Naive B cell (primary cell): ENCODE results near the gene ONECUT2. TPM values are rescaled to one million over a fixed set of nuclear protein-coding genes. Genes with fewer than 3 reads are reported as not detected.
"Not testable (repeated sequence)": the region's sequence is repeated elsewhere in the genome, so short reads cannot be mapped to it uniquely, and the experiment has no call there.

Source experiments
- ATAC-seq, 2 donors: fragments of 150-1000 bp; cut with Tn5 transposase; 2 replicates each; pipeline ENCODE4 v1.10.0; 2021; ENCODE audit warnings: low read depth in 2 of 2, mild to moderate bottlenecking in 2 of 2, moderate library complexity in 2 of 2
- DNase-seq: peaks from one replicate; pipeline ENCODE4 v3.0.0; 2022
- H3K27ac Mint-ChIP-seq, 6 donors: one replicate each; pipeline ENCODE4 v1.8.0; 2020 to 2022; ENCODE audit warnings: mild to moderate bottlenecking in 6 of 6, mixed read lengths in 6 of 6, moderate library complexity in 5 of 6, inconsistent platforms in 2 of 6
- H3K27me3 Mint-ChIP-seq, 3 donors: one replicate each; pipeline ENCODE4 v1.8.0; 2021 to 2022; ENCODE audit warnings: mixed read lengths in 3 of 3, mild to moderate bottlenecking in 1 of 3
- H3K36me3 Mint-ChIP-seq, 2 donors: one replicate each; pipeline ENCODE4 v1.8.0; 2020 to 2022; ENCODE audit warnings: mixed read lengths in 2 of 2, inconsistent platforms in 1 of 2, mild to moderate bottlenecking in 1 of 2
- H3K4me1 Mint-ChIP-seq, 3 donors: one replicate each; pipeline ENCODE4 v1.8.0; 2020 to 2022; ENCODE audit warnings: mixed read lengths in 3 of 3, inconsistent platforms in 1 of 3, mild to moderate bottlenecking in 1 of 3, moderate library complexity in 1 of 3
- H3K4me3 Mint-ChIP-seq, 8 donors: one replicate each; pipeline ENCODE4 v1.8.0; 2020 to 2022; ENCODE audit warnings: mild to moderate bottlenecking in 8 of 8, mixed read lengths in 8 of 8, moderate library complexity in 8 of 8, inconsistent platforms in 2 of 8
- H3K9me3 Mint-ChIP-seq, 7 donors: one replicate each; pipeline ENCODE4 v1.8.0; 2020 to 2022; ENCODE audit warnings: mixed read lengths in 7 of 7, mild to moderate bottlenecking in 5 of 7, inconsistent platforms in 2 of 7, moderate library complexity in 1 of 7
- polyA plus RNA-seq, 6 donors: library from polyadenylated mRNA; unstranded; fragments of 300-500 nt; fragmentation: Illumina TruSeq; gene quantifications; one replicate each; pipeline ENCODE4 v1.2.3, GENCODE V29; 2021; ENCODE audit warnings: low read depth in 6 of 6

The ONECUT2 gene
- not detected for polyA plus RNA-seq

GRCh38 chr18:57434536-57435494, at the start of gene ONECUT2:
Gene ONECUT2 (plus strand): TSS chr18:57435374. CDS start chr18:57435717, 343 bp downstream.
- Mint-ChIP-seq H3K27me3 (peaks cover 69 to 90% (median 87%) of the 10 kb centered on the region in 3 donors), H3K4me1 (peaks cover 25 to 57% (median 53%) of the 10 kb centered on the region in 3 donors), H3K9me3 (peaks cover 5 to 43% (median 23%) of the 10 kb centered on the region in 7 donors), H3K27ac (peak within 1 kb of the TSS in 4 of 6 donors; percentile 75 to 93 (median 90)), H3K4me3 (peak within 1 kb of the TSS; percentile 76 to 84 (median 78)), H3K36me3 (peaks cover 5 to 31% of the 10 kb centered on the region in 2 donors)
- DNase-seq (peak; percentile 55), ATAC-seq (peak; percentile 86)

- Mint-ChIP-seq H3K4me1 (no peaks in the 10 kb centered on the region), H3K4me3 (no peak overlapping the region), H3K9me3 (peaks cover 0 to 10% (median 2%) of the 10 kb centered on the region in 7 donors), H3K36me3 (no peaks in the 10 kb centered on the region), H3K27me3 (peaks cover 30 to 49% (median 44%) of the 10 kb centered on the region in 3 donors), H3K27ac (no peak overlapping the region)
- ATAC-seq (no peak), DNase-seq (no peak)
Measured at GRCh38 chr18:57389271-57389670, 45.9 kb upstream of the ONECUT2 start.

GRCh38 chr18:57390044-57390443, 45.1 kb upstream of the ONECUT2 start:
- H3K4me1 Mint-ChIP-seq = no peaks in the 10 kb centered on the region
- no peak overlapping the region for H3K4me3 Mint-ChIP-seq
- peaks cover 30 to 50% (median 44%) of the 10 kb centered on the region in 3 donors for H3K27me3 Mint-ChIP-seq
- peaks cover 2 to 15% (median 6%) of the 10 kb centered on the region in 7 donors for H3K9me3 Mint-ChIP-seq
- DNase-seq (no peak), ATAC-seq (no peak)
- no peak overlapping the region for H3K27ac Mint-ChIP-seq
- H3K36me3 Mint-ChIP-seq = no peaks in the 10 kb centered on the region

GRCh38 chr18:57394749-57395148, 40.4 kb upstream of the ONECUT2 start:
- not testable (repeated sequence) for DNase-seq, H3K4me3 Mint-ChIP-seq, ATAC-seq, H3K4me1 Mint-ChIP-seq
- Mint-ChIP-seq H3K9me3 (peaks cover 10 to 32% (median 19%) of the 10 kb centered on the region in 7 donors), H3K36me3 (peaks cover 0 to 13% of the 10 kb centered on the region in 2 donors), H3K27ac (peak overlapping the region in 1 of 6 donors; percentile 45), H3K27me3 (peaks cover 23 to 42% (median 38%) of the 10 kb centered on the region in 3 donors)

- H3K27ac Mint-ChIP-seq, H3K4me3 Mint-ChIP-seq, DNase-seq, ATAC-seq, H3K4me1 Mint-ChIP-seq: not testable (repeated sequence)
- Mint-ChIP-seq H3K9me3 (peaks cover 10 to 32% (median 19%) of the 10 kb centered on the region in 7 donors), H3K36me3 (peaks cover 0 to 13% of the 10 kb centered on the region in 2 donors), H3K27me3 (peaks cover 20 to 34% (median 21%) of the 10 kb centered on the region in 3 donors)
Measured at GRCh38 chr18:57396831-57397230, 38.3 kb upstream of the ONECUT2 start.

- ATAC-seq (no peak), DNase-seq (no peak)
- Mint-ChIP-seq H3K9me3 (peaks cover 10 to 29% (median 19%) of the 10 kb centered on the region in 7 donors), H3K36me3 (peaks cover 0 to 13% of the 10 kb centered on the region in 2 donors), H3K27me3 (peaks cover 15 to 34% (median 24%) of the 10 kb centered on the region in 3 donors), H3K4me3 (no peak overlapping the region), H3K27ac (no peak overlapping the region), H3K4me1 (no peaks in the 10 kb centered on the region)
Measured at GRCh38 chr18:57397440-57398132, 37.6 kb upstream of the ONECUT2 start.

- ATAC-seq = no peak
Measured at GRCh38 chr18:57404345-57404744, 30.8 kb upstream of the ONECUT2 start.

GRCh38 chr18:57409650-57410049, 25.5 kb upstream of the ONECUT2 start:
- H3K4me1 Mint-ChIP-seq = no peaks in the 10 kb centered on the region
- H3K27ac Mint-ChIP-seq = no peak overlapping the region
- ATAC-seq (no peak), DNase-seq (no peak)
- no peak overlapping the region for H3K4me3 Mint-ChIP-seq
- H3K36me3 Mint-ChIP-seq = no peaks in the 10 kb centered on the region
- peaks cover 0 to 22% (median 10%) of the 10 kb centered on the region in 7 donors for H3K9me3 Mint-ChIP-seq
- peaks cover 31 to 35% (median 35%) of the 10 kb centered on the region in 3 donors for H3K27me3 Mint-ChIP-seq

More at GRCh38 chr18:57404345-57404744, 30.8 kb upstream of the ONECUT2 start:
- H3K4me3 Mint-ChIP-seq = no peak overlapping the region
- DNase-seq = no peak
- peaks cover 0 to 18% (median 7%) of the 10 kb centered on the region in 7 donors for H3K9me3 Mint-ChIP-seq
- H3K27ac Mint-ChIP-seq = no peak overlapping the region
- H3K36me3 Mint-ChIP-seq = no peaks in the 10 kb centered on the region
- peaks cover 27 to 36% (median 33%) of the 10 kb centered on the region in 3 donors for H3K27me3 Mint-ChIP-seq
- H3K4me1 Mint-ChIP-seq = no peaks in the 10 kb centered on the region

- Mint-ChIP-seq H3K9me3 (peaks cover 5 to 22% (median 13%) of the 10 kb centered on the region in 7 donors), H3K4me3 (peak overlapping the region in 1 of 8 donors; percentile 44), H3K27me3 (peaks cover 36 to 43% (median 43%) of the 10 kb centered on the region in 3 donors), H3K36me3 (no peaks in the 10 kb centered on the region), H3K4me1 (no peaks in the 10 kb centered on the region), H3K27ac (peak overlapping the region in 1 of 6 donors; percentile 6)
- DNase-seq = no peak
- no peak for ATAC-seq
Measured at GRCh38 chr18:57410749-57411148, 24.4 kb upstream of the ONECUT2 start.

GRCh38 chr18:57416542-57416941, 18.6 kb upstream of the ONECUT2 start:
- ATAC-seq (no peak), DNase-seq (no peak)
- no peak overlapping the region for H3K27ac Mint-ChIP-seq
- no peaks in the 10 kb centered on the region for H3K36me3 Mint-ChIP-seq
- peaks cover 5 to 14% (median 10%) of the 10 kb centered on the region in 7 donors for H3K9me3 Mint-ChIP-seq
- peaks cover 37 to 44% (median 40%) of the 10 kb centered on the region in 3 donors for H3K27me3 Mint-ChIP-seq
- H3K4me1 Mint-ChIP-seq = no peaks in the 10 kb centered on the region
- no peak overlapping the region for H3K4me3 Mint-ChIP-seq

GRCh38 chr18:57422313-57422872, 12.8 kb upstream of the ONECUT2 start:
- Mint-ChIP-seq H3K36me3 (no peaks in the 10 kb centered on the region), H3K27ac (no peak overlapping the region), H3K9me3 (peaks cover 3 to 50% (median 20%) of the 10 kb centered on the region in 7 donors), H3K4me3 (no peak overlapping the region), H3K27me3 (peaks cover 50 to 61% (median 53%) of the 10 kb centered on the region in 3 donors), H3K4me1 (peaks cover 0 to 2% (median 0%) of the 10 kb centered on the region in 3 donors)
- no peak for ATAC-seq
- no peak for DNase-seq

- no peak for ATAC-seq
Measured at GRCh38 chr18:57423821-57424220, 11.4 kb upstream of the ONECUT2 start.

GRCh38 chr18:57425096-57425495, 10.1 kb upstream of the ONECUT2 start:
- H3K27me3 Mint-ChIP-seq = peaks cover 53 to 67% (median 60%) of the 10 kb centered on the region in 3 donors
- H3K27ac Mint-ChIP-seq = no peak overlapping the region
- DNase-seq (no peak), ATAC-seq (no peak)
- H3K9me3 Mint-ChIP-seq = peaks cover 3 to 62% (median 25%) of the 10 kb centered on the region in 7 donors
- H3K36me3 Mint-ChIP-seq = peaks cover 0 to 9% of the 10 kb centered on the region in 2 donors
- H3K4me3 Mint-ChIP-seq = no peak overlapping the region
- peaks cover 0 to 9% (median 3%) of the 10 kb centered on the region in 3 donors for H3K4me1 Mint-ChIP-seq

More at GRCh38 chr18:57423821-57424220, 11.4 kb upstream of the ONECUT2 start:
- DNase-seq = no peak
- peaks cover 0 to under 1% of the 10 kb centered on the region in 2 donors for H3K36me3 Mint-ChIP-seq
- peaks cover 3 to 50% (median 20%) of the 10 kb centered on the region in 7 donors for H3K9me3 Mint-ChIP-seq
- peaks cover 51 to 61% (median 53%) of the 10 kb centered on the region in 3 donors for H3K27me3 Mint-ChIP-seq
- H3K4me3 Mint-ChIP-seq = no peak overlapping the region
- H3K27ac Mint-ChIP-seq = no peak overlapping the region
- peaks cover 0 to 3% (median under 1%) of the 10 kb centered on the region in 3 donors for H3K4me1 Mint-ChIP-seq
